Epithelial cell of prostate (primary cell): Measurements from ENCODE around the gene SAMSN1.

Source experiments
- DNase-seq: peaks from one replicate; pipeline ENCODE4 v3.0.0-alpha.2; 2011; ENCODE audit warnings: low read depth, low spot score
- H3K27ac ChIP-seq: fragments of 450-650 bp; 2 replicates; pipeline ENCODE4 v1.5.1; 2017; ENCODE audit warnings: mild to moderate bottlenecking

SAMSN1 gene

DNA sequence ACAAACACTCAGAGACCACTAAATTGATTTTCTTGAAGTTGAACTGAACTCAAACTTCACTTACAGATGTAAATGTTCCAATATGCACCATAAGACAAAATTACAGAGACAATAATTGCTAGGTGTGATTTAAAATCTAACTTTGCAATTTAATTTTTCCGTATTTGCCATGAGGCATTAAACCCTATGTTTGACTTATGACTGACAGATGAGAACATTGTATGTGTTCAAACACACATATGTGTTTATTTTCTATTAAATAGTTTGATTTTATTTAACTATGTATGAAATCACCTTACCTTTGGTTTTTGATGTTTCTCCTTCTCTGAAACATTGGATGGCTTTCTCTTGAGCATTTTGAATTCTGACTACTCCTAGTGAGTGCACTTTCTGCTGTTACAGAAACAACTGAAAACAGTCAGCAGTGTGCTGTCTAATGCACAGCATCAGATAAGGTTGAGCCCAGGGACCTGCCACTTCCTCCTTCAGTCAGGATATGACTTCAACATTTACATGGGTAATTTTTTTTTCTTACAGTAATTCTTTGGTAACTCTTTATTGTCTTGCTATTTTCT is at the start of gene SAMSN1:
TSS of gene SAMSN1 (minus strand) at position 410 of the 575 bp plus-strand sequence. CDS start at position 356, 54 bp downstream.
- no peak within 1 kb of the TSS for H3K27ac ChIP-seq
- no peak for DNase-seq

DNA sequence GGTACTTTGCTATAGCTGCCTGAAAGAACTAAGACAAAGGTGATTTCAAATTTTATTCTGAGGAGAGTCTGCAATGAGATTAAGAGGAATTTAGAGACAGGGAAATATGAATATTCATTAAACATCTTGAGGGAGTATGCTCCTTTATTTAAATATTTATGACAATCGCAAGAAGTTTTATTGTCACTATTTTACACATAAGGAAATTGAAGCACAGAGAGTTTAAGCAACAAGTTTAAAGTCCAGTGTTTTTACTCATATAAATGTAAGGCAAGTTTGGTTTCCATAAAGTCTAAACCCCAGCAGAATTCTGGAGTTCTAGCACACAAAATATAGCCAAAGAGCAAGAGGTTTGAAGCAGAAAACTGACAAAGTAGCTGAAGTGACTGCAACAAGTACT is 49.3 kb upstream of the SAMSN1 start:
- H3K27ac ChIP-seq: no peak overlapping the region
- no peak for DNase-seq

DNA sequence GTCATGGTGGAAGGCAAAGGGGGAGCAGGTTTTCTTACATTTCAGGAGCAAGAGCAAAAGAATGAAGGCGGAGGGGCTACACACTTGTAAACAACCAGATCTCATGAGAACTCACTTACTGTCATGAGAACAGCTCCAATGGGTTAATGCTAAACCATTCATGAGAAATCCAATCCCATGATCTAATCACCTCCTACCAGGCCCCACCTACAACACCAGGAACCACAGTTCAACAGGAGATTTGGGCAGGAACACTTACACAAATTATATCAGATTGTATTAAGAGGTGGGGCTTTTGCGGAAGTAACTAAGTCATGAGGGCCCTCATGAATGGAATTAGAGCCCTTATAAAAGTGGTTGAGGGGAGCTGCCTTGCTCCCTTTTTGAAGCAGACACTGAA is 48.9 kb upstream of the SAMSN1 start:
- H3K27ac ChIP-seq: no peak overlapping the region
- no peak for DNase-seq

DNA sequence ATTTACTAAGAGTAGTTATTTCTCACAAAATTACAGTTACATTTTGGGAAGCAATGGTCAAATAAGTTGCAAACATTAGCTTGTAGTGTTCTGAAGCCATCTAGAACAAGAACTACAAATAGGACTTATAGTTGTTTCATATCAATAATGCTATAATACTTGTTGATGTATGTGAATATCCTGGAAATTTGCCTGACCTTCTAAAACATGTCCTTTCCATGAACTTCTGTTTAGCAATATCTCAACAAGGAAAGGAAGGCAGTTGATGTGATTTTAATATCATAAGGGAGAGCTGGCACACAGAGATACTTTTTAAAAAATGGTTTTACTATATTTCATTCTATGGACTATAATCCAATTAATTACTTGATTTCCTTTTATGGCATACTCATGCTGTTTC is 47.1 kb upstream of the SAMSN1 start:
- no peak for DNase-seq
- no peak overlapping the region for H3K27ac ChIP-seq

DNA sequence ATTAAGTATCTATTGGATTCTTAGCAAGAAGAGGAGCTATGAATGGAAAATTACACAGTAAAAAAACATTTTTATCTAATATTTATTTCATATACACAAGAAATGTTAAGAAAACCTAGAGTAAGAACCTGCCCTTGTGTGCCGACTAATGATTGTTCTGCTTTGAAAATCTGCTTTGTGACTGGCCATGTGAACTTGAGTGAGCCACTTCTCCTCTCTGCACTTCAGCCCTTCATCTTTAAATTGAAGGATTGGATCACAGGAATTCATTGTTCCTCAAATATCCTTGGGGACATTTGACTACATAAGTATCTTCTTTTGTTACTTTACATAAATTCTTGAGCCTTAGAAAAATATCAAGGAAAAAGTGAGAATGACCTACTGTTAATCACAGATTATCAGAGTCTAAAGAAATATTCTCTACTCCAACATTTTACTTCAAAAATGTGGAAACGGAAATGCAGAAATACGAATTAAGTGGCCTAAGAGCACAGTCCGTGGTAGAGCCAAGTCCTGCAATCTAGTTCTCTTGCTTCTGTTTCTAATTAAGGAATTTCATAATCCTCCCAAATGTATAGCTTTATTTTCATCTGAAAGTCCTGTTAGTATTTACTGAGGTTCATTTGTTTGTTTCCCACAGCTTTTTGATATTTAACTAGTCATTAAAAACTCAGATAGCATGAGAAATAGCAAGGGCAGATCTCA is 46.3 kb upstream of the SAMSN1 start:
- H3K27ac ChIP-seq: no peak overlapping the region
- no peak for DNase-seq

DNA sequence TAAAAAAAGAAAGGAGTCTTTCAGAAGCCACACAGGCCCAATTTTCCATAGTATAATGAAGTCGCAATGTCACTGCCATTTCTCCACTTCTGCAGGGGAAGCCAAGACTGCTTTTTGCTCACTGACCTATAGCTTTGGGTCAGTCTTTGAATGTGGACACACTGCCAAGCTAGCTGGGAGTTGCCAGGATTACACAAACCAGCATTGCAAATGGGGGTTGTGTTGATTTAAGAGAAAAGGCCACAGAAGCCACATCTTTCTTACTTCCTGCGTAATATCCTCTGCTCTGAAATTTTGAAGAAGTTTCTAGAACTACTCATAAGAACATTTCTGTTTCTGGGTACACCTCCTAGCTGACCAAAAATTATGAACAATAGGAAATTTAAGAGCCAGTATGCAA is 45.8 kb upstream of the SAMSN1 start:
- H3K27ac ChIP-seq: no peak overlapping the region
- DNase-seq: no peak

DNA sequence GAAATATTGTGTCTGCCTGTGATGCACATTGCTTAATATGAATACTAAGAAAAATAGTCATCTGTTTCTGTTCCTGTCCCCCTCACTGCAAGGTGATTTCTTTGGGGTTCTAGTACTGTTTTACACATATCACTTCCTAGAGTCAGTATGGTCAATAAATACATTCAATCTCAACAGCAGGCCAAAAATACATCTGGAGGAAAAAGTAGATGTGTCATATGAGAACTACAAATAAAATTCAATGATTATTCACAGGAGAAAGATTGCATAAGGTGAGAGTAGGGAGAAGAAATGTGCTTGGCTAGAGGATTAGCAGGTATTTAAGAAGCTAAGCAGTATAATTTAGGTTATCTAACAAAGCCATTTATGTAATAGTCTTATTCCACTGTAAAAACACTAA is 45.3 kb upstream of the SAMSN1 start:
- DNase-seq: peak; percentile 14
- H3K27ac ChIP-seq: no peak overlapping the region

DNA sequence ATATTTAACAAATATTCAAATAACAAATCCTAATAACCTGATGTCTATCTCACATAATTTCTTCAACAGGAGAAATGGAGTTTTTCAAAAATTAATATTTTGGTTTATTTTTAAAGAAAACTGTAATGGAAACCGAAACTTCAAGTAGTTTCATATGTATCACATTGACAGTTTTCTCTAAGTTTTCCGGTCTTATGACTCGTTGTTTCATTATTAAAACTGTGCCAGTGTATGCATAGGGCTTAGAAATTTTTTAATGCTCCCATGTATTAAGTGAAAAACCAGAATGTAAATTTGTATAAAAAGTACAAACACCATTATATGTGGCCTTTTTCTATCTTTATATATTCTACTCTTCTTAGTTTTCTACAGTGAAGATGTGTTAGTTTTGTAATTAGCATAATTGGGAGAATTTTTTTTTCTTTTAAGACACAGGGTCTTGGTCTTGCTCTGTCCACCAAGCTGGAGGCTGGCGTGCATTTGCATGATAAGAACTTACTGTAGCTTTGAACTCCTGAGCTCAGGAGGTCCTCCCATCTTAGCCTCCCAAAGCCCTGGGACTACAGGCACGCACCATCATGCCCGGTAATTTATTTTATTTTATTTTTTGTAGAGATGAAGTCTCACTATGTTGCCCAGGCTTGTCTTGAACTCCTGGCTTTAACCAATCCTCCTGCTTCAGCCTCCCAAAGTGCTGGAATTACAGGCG is 43.9 kb upstream of the SAMSN1 start:
- no peak overlapping the region for H3K27ac ChIP-seq

DNA sequence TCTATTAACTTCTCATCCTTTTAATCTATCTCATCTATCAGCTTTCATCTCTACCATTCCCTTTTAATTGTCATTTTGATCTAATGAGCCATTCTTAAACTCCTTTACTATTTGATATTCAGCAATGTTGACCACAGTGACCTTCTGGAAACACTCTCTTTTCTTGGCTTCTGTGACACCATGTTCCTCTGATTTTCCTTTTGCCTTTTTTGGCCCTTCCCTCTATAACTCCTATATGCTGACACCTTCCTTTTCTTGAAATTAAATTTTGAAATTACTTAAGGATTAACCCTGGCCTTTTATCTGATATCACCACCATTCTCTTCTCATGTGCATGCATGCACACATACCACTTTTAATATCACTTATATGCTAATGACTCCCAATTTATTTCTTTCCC is 41.2 kb upstream of the SAMSN1 start:
- H3K27ac ChIP-seq: no peak overlapping the region
- no peak for DNase-seq

More for the DNA sequence above, 43.9 kb upstream of the SAMSN1 start:
- no peak for DNase-seq

DNA sequence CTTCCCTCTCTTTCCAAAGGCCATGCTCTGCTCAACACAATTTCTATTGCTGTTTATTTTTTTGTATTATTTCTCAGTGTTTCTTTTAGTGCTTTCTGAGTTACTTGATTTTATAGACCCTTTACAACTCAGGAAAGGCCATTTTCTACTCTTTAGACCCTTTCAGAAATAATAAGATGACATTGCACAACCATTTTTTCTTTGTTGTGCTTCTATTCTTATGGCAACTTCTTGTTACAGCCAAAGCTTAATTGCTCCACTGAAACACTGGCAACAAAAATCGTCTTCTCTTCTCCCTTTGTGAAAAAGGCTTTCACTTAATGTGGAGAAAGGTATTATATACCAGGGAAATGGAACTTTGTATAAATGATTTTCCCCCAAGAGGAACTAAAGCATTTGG is 39.0 kb upstream of the SAMSN1 start:
- no peak for DNase-seq
- no peak overlapping the region for H3K27ac ChIP-seq

DNA sequence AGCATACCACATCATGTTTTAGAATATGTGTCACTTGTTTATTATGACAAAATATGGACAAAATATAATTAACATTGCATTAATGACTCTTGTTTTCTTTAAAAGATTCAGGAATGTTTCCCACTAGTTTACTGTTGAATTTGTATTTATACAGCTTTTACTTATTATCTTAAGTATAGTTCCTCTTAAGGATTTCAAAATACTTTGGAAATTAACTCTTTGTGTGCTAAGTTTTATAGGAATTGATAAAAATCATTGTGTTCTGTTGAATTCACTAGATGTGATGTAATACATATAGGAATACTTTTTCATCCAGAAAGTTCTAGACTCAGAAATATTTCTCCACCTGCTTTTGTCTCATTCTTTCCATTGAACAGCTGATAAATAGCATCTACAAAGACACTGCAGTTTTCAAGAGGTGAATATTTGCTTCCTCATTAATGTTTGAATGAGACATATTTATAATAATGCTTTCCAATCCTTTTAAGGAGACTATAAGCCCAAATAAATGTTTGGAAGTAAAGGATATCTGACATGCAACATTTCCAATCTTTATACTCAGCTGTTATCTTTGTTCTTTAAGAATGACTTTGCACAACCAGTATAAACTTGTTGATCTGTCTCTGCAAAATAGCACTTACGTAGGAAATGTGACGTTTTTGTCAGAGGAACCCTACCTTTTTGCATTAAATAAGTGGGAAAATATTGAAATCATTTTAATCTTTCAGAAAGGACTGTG is 38.4 kb upstream of the SAMSN1 start:
- DNase-seq: no peak
- no peak overlapping the region for H3K27ac ChIP-seq

DNA sequence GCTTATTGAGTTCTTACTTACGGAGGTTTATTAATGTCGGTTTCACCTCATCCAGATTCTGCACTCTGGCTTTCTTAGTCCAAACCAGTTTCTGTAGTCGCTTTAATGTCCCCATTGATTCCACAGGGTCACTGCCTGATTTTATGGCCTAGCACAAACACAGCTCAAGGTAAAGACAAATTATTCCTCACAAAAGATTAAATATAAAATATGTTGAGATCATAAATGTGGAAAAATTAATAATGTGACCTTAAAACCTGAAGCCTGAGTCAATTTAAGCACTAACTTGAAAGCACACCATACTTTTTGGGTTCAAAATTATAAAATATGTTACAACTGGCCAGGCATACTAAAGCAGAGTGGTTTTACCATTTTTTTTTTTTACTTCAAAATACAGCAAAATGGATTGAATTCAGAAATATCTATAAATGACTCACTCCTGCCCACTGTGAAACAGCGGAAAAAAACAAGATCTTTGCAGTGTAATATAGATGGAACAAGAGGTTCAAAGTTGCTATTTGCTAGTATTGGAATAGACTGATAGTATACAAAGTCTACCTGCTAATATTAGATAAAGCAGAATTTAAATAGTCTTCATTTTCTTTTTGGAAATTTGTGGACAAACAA is 37.6 kb upstream of the SAMSN1 start:
- DNase-seq: no peak
- no peak overlapping the region for H3K27ac ChIP-seq

DNA sequence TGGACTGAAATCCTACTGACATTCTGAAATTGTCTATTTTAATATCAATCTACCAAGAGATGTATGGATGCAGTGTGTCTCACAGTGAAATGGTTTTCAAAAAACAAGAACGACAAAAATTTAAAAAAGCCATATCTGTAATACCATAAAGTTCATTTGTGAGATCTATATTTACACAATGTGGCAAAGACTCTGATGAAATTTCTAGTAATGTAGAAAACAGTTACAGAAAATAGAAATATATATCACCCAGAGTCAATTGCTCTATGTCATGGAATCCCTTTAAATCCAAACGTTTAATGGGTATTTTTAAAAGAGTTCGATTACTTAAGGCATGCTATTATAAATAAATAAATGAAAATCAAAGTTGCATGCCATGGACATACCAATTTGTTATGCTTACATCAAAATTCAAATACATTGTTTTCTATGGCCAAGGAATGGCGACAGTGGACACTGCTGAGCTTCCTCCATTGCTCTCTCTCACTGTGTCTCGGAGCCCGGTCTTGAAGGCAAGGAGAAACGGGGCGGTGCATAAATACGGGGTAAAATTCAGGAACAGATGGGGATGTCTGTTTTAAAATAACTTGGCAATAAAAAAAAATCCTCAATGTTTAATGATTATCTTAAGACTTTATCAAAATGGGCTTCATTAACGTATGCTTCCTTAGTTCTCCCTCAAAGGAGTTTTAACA is 37.0 kb upstream of the SAMSN1 start:
- DNase-seq: no peak
- H3K27ac ChIP-seq: no peak overlapping the region

DNA sequence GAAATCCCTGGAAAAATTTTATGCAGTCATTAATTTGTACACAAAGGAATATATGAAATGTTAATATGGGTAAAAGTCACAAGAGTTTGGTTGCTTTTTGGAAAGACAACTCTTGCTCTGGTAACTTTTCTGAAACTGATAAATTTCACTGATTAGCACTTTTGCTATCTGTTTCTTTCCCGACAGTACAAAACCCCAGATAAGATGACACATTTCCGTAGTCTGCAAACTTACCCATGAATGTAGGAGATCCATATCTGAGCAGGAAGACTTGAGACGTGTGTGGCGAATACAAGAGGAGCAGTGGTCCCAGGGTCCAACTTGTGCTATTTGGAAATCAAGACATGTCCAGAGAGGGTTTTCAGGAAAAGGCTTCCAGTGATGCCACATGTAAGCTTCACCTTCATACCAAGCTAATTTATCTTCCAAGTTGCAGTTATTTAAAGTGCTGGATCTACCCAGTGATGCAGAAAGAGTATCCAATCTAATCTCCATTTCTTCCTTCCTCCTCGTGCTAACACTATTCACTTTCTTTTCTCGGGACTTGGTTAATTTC is 35.9 kb upstream of the SAMSN1 start:
- H3K27ac ChIP-seq: no peak overlapping the region
- DNase-seq: no peak

DNA sequence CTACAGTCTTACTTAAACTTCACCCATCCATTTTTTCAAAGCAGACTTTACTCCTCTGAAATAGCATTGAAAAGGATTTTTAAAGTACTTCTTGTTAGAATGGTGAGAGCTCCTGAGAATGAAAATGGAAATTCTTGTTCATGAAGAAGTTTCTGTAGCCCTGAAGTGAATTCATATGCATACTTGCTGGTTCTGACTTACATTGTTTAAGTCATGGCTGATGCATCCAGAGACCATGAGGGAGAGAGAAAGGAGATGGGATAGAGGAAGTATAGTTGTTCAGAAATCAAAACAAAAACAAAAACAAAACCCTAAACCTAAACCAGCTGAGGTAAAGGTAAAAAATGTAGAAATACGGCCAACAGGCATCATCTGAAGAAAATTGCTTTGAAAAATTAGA is 27.1 kb upstream of the SAMSN1 start:
- no peak for DNase-seq
- no peak overlapping the region for H3K27ac ChIP-seq

DNA sequence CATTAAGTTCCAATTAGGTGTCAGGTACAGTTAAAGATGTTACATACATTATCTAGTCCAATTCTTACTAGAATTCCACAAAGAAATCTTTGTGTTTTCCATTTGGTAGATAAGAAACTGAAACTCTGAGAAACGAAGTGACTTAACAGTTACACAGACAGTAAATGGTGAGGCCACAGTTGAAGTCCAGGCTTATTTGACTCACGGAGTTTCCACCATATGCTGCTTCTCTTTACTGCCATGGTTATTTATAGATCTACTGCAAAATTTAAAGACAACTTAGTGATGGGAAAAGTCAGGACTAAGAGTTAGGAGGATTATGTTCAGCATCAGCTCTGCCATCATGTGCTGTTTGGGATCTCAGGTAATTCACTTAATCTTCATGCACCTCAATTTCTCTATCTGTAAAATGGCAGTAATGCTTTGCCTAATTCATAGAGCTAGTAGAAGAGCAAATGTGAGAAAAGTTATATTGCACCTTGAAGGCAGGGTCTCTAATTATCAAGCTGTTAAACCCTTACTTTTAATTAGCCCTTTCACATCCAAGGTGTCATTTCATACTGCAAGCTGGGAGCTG is 26.2 kb upstream of the SAMSN1 start:
- DNase-seq: no peak

DNA sequence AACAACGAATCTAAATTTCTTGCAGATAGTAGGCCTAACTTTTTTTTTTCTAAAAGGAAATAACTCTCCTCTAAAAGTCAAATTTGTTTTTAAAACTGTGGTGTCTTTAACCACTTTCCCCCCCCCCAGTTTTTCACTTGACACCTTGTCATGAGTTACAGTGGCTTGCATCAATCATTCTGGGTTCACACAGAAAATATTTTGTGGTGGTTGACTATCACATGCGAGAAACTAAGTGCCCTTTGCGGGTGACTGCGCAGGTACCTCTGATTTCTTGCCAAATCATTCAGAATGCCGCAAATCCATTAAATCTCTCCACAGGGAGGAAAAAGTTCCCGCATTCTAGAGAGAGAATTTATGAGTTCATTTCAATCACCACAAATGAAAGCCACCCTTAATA is 23.8 kb upstream of the SAMSN1 start:
- no peak for DNase-seq
- no peak overlapping the region for H3K27ac ChIP-seq

More for the DNA sequence above, 26.2 kb upstream of the SAMSN1 start:
- no peak overlapping the region for H3K27ac ChIP-seq

DNA sequence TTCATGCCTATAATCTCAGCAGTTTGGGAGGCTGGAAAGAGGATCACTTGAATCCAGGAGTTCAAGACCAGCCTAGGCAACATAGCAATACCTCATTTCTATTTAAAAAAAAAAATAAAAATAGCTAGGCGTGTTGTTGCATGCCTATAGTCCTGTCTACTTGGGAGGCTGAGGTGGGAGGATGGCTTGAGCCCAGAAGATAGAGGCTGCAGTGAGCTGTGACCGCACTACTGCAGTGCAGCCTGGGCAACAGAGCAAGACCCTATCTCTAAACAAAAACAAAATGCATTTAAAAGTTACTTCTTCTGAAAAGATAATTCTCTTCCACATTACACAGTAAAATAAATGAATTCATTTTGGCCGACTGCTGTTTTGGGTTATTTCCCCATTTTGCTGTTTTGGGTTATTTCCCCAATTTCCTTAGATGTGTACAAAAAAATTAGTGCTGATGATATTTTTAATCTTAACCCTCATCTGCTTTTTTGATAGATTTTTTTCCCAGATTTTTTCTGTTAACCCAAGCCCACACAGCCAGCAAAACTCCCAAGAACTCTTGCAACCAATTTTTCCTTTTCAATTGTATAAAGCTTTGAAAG is 23.0 kb upstream of the SAMSN1 start:
- no peak for DNase-seq
- H3K27ac ChIP-seq: no peak overlapping the region
